K562 treated with DMSO at 1 percent for 4 hours (cell line): Measurements from ENCODE around the gene TSPAN2. TPM values are rescaled to one million over a fixed set of nuclear protein-coding genes. Genes with fewer than 3 reads are reported as not detected.

Experiments used
- total RNA-seq: library from RNA; unstranded; fragments of 300-600 nt; gene quantifications from 2 replicates; pipeline ENCODE4 v1.2.3, GENCODE V29; 2022; ENCODE audit not compliant: insufficient read depth

Gene TSPAN2
- total RNA-seq, result not detected in 2 replicates

GRCh38 chr1:115089420-115090185 is at the start of gene TSPAN2:
Gene TSPAN2 (minus strand): TSS chr1:115089503. CDS start chr1:115089432, 71 bp downstream.

DNA sequence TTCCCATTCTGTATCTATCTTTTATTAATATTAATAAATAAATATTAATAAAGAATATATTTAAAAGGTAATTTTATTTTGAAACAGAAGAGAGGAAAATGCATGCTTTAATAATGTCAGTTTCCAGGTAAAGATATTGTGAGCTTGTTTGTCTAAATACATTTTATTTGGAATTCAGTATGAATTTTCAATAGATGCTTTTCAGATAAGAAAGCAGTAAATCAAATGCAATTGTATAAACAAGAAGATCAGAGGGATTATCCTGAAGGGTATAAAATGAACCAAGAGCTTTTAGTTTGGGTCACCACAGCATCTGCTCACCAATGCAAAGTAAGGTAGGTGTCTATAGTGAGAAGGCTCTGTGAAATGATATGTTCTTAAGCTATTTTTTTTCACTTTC is 59.8 kb downstream of the TSPAN2 start, which contains the start of gene TSHB:
TSHB (plus strand) TSS at position 301 of the 400 bp plus-strand sequence. CDS start 3,537 bp downstream, outside the sequence.

Other genes starting within 250 kb of the TSPAN2 start
- not detected in 2 replicates for gene SYCP1, start 234.6 kb downstream of the TSPAN2 start, total RNA-seq
- not detected in 2 replicates for gene TSHB, start 59.7 kb downstream of the TSPAN2 start, total RNA-seq
- not detected in 2 replicates for gene NGF, start 248.7 kb upstream of the TSPAN2 start, total RNA-seq